HG03159 (cell line): ENCODE results near the gene EIF3M.

Experiments used
- ATAC-seq: cut with Tn5 transposase; IDR thresholded peaks from one replicate; pipeline ENCODE4 v1.9.1; 2021; ENCODE audit warnings: mild to moderate bottlenecking, moderate library complexity; ENCODE audit not compliant: unreplicated experiment

EIF3M gene

GRCh38 chr11:32583459-32584271 lies at the start of gene EIF3M:
EIF3M (plus strand) TSS chr11:32583831; CDS start chr11:32583888, 57 bp downstream.
- ATAC-seq: peak; percentile 97

- no peak for ATAC-seq
Measured at GRCh38 chr11:32538804-32539203, 44.8 kb upstream of the EIF3M start.

GRCh38 chr11:32549611-32550187 lies 33.9 kb upstream of the EIF3M start:
- no peak for ATAC-seq

GRCh38 chr11:32550207-32550606 lies 33.4 kb upstream of the EIF3M start:
- no peak for ATAC-seq

- no peak for ATAC-seq
Measured at GRCh38 chr11:32555091-32555490, 28.5 kb upstream of the EIF3M start.

DNA sequence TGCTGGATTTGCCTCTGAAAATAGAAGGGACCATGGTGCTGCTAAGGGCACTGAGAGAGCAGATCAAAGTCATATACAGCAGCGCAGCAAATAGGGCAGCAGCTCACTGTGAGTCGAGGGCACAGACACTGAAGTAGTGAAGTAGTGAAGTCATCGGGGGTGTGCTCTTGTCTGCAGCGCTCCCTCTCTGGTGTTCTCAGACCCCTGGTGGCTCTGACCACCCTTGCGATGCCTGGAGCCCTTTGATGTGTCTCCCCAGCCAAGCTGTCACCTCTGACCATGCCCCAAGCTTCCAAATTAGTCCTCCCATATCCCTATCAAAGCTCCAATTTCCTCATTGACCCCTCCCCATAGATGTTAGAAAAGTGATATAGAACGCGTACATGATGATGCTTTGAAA lies 27.7 kb upstream of the EIF3M start:
- ATAC-seq: no peak

DNA sequence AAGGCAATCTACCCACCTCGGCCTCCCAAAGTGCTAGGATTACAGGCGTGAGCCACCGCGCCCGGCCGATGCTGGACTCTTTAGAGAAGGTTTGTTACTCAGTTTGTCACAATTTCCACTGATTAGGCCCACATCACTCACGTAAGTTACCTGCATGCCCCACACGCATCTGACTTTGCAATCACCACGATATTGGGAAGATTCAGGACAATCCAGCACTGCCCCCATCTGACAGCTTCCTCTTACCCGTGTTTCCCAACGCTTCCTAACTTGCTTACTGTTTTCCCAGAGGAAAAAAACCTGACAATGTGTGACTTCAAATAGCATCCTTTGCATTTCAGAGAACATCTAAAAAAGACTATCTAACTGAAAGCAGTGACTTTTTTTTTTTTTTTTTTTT lies 21.8 kb upstream of the EIF3M start:
- ATAC-seq: no peak

GRCh38 chr11:32562839-32563599 lies 20.6 kb upstream of the EIF3M start:
- no peak for ATAC-seq

- ATAC-seq: no peak
Measured at GRCh38 chr11:32563600-32563959, 20.1 kb upstream of the EIF3M start.

GRCh38 chr11:32566517-32566916 lies 17.1 kb upstream of the EIF3M start:
- no peak for ATAC-seq

GRCh38 chr11:32567154-32567553 lies 16.5 kb upstream of the EIF3M start:
- no peak for ATAC-seq

- no peak for ATAC-seq
Measured at GRCh38 chr11:32569313-32569881, 14.2 kb upstream of the EIF3M start.

DNA sequence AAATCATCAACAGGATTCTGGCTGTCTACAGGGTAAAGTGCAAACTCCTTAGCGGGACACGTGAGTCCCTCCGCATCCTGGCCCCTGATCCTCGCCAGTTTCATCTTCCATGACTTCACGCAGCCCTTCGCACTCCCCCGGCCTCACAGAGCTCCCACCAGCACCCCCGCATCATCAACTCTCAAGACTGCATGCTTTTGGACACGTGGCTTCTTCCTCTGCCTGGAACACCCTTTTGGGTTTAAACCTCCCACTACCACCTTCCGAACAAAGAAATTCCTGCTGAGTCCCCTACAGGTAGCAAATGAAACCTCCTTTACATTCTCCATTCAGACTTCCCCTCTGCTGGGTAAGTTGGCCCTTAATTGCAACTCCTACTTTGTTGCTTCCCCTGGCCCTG lies 12.6 kb upstream of the EIF3M start:
- ATAC-seq: no peak

DNA sequence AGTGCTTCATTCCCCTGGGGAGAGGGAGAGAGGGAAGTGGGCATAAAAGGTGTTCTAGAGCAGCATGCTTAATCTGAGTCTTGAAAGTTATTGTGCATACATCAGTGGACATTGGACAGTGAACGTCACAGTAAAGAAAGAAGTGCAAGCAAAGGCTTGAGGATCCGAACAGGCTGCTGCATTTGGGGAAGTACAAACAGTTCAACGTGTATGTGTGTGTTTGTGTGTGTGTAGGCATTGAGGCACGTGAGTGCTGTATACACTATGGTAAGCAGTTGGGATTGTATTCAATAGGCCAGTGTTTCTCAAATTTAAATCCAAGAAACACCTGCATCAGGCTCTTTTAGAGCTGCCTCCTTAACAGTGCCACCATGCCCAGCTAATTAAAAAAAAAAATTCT lies 10.4 kb upstream of the EIF3M start:
- no peak for ATAC-seq

DNA sequence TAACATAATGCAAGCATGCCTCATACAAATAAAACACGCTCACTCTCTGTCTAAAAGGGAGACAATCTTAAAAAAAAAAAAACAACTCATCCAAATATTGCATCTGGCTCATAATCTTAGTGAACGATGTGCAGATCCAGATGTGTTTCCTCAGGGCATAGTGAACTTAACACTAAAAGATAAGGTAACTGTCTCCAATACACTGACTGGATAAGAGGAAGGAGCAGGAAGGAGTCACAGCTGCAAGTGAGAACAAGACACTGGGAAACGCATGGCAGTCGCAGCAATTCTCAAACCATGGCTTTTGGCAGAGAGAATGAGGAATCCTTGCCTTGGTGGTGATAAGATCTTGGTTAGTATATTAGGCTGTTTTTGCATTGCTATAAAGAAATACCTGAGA lies 9.2 kb upstream of the EIF3M start:
- ATAC-seq: no peak

GRCh38 chr11:32575070-32575469 lies 8.6 kb upstream of the EIF3M start:
- ATAC-seq: no peak

DNA sequence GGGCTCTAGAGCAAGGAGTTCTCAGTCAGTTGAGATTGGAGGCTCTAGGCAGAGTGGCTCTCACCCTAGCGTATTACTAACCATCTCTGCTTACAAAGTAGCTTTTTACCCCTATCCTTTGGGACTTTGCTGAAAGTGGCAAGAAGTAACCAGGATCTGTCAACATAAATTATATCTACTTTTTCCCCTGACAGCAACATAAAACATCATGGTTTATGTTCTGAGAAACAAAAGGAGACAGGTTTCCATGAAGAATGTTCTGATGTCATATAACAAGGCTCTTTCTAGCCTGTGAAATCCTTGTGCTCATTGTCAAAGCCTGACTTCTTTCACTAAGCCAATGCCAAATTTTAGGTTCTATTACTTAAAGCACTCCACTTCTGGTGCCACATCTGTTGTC lies 7.2 kb upstream of the EIF3M start:
- no peak for ATAC-seq

DNA sequence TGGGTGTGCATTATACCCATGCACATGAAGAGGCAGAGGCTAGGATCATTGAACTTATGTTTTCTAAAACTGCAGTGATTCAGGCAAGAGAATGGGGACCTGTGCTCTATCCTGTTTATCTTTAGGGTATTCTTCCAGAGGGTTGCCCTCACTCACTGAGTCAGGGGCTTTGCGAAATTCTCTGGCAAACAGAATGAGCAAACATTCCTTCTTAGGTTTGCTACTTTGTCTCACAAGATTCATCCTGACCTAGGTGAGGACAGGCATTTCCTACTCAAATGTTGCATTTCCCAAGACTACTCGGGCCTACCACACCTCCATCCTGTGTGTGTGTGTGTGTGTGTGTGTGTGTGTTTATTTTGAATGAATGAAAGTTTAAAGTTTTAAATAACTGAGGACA lies 2.7 kb upstream of the EIF3M start:
- ATAC-seq: no peak

DNA sequence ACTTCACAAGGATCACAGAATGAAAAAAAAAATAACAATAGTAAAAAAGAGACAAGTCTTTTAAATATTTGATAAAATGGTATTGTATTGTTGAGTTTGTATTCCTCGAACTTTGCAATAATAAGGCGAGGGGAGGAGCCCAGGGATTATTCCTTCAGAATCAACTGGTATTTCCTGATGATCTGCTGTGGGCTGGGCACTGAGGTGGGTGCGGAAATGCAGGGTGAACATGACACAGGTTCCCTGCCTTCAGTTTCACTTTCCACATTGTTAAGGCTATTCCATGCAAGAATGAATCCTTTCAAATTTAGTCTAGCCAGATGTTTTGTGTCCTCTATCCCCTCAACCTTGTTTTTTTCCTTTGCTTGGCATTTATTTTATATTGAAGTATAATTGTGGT lies 2.1 kb upstream of the EIF3M start:
- ATAC-seq: no peak

DNA sequence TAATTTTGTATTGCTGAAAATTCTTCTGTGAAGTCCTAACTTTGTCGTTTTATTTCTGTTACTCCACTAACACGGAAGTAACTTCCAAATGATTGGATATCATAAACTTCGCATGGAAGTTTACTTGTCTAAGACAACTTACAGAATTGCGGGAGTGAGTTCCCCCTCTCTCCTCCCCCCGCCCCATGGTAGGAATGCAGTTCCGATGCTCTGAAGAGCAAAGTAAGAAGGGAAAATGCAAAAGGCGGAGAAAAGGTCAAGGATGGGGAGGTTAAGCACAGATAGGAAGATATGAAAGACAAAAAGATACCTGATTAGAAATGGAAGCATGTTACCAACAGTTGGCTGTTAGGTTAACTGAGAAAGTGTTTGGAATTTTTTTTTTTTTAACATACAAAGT lies 1.3 kb downstream of the EIF3M start:
- no peak for ATAC-seq

DNA sequence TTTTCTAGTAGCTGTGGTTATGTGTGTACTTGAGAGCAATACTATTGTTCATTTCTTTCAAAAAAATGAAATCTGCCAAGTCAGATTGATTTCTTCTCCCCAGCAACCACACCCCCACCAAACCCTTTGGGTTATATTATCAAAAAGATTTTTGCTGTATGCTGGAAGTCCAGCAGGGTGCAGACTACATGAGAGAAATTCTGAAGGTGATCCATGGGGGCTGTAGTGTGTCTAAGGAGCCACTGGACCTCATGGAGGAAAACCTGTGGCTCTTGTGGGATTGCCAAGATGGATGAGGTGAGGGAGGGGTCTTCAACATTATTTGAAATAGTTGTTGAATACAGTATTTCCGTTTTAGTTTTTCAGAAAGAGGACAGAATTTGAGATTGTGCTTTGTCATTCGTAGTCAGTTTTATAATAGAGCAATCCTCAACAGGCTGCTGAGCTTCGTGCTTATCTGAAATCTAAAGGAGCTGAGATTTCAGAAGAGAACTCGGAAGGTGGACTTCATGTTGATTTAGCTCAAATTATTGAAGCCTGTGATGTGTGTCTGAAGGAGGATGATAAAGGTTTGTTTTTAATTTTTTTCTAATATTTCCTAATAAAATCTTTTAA lies 3.1 kb downstream of the EIF3M start:
- no peak for ATAC-seq
